Testis (tissue), 3 donors: Measurements from ENCODE around the gene SH3GL2. TPM values are rescaled to one million over a fixed set of nuclear protein-coding genes. Genes with fewer than 3 reads are reported as not detected.

ENCODE experiments used
- DNase-seq: peaks from one replicate; pipeline ENCODE4 v3.0.0-alpha.2; 2019
- H3K27ac ChIP-seq, 2 donors: fragments of 200-600 bp; sonication (generic); one replicate each; pipeline ENCODE4 v1.5.1; 2019
- H3K27me3 ChIP-seq: fragments of 200-600 bp; sonication (generic); one replicate; pipeline ENCODE4 v1.5.1; 2019
- H3K36me3 ChIP-seq: fragments of 200-600 bp; sonication (generic); one replicate; pipeline ENCODE4 v1.5.1; 2017; ENCODE audit warnings: low read depth; ENCODE audit errors: missing control alignments
- H3K4me1 ChIP-seq: fragments of 200-600 bp; sonication (generic); one replicate; pipeline ENCODE4 v1.5.1; 2019
- H3K4me3 ChIP-seq, 2 donors: fragments of 200-600 bp; sonication (generic); one replicate each; pipeline ENCODE4 v1.5.1; 2017 to 2019
- H3K9me3 ChIP-seq: fragments of 200-600 bp; sonication (generic); one replicate; pipeline ENCODE4 v1.5.1; 2017
- POLR2A ChIP-seq: fragments of 450-650 bp; IDR thresholded peaks from one replicate; pipeline ENCODE4 v1.6.1; 2017; ENCODE audit warnings: antibody characterized with exemption, mild to moderate bottlenecking, moderate library complexity
- WGBS, 2 donors: methylation state at CpG; one replicate each; pipeline ENCODE4 v1.1.5; 2018; 5-methylcytosine and 5-hydroxymethylcytosine counted together
- intact Hi-C: fragments of 100-400 bp; cut with DNase I; formaldehyde crosslinking; loops from one replicate; pipeline ENCODE4 v1.15.1; 2023; ENCODE audit warnings: low total_unique reads
- polyA plus RNA-seq: library from polyadenylated mRNA; stranded (reverse); fragments of 350-450 nt; fragmentation: Illumina TruSeq; extraction: RNeasy Lipid Tissue Mini Kit (QIAGEN cat#74804); gene quantifications from one replicate; pipeline ENCODE4 v1.2.3, GENCODE V29; 2014; ENCODE audit warnings: low read depth, low replicate concordance; ENCODE audit not compliant: insufficient read depth
- total RNA-seq, 2 donors: library from RNA; depleted of rRNA; stranded (reverse); fragments of >200 nt; gene quantifications; one replicate each; pipeline ENCODE4 v1.2.3, GENCODE V29; 2016
- TF ChIP-seq, protein P1 (sequence below), 3 experiments: fragments of 450-650 bp in 2 of 3; fragments of 200-600 bp in 1 of 3; sonication (generic) in 1 of 3; IDR thresholded peaks; one replicate each; pipeline ENCODE4 v1.5.1; 2016 to 2019; ENCODE audit warnings: antibody characterized with exemption in 3 of 3, mild to moderate bottlenecking in 2 of 3, moderate library complexity in 1 of 3

SH3GL2 gene
- total and polyA plus RNA-seq, 3 donors from 2014 or later = 9.6 to 15.2 (median 10.7) TPM

DNA sequence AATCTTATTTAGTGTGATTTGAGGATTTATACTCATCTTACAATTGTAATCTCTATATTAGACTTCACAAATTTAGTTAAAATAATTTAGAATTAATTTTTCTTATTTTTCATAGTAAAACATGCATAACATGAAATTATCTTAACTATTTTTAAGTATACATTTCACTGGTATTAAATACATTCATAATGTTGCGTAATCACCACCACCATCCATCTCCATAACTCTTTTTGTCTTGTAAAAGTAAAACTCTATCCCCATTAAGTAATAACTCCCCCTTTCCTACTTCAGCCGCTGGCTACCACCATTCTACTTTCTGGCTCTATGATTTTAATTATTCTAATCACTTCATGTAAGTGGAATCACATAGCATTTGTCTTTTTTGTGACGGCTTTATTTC is 193.4 kb downstream of the SH3GL2 start:
- Histone ChIP-seq H3K27me3 (no peaks in the 10 kb centered on the region), H3K27ac (no peak overlapping the region), H3K4me1 (no peaks in the 10 kb centered on the region), H3K4me3 (no peak overlapping the region), H3K9me3 (no peaks in the 10 kb centered on the region), H3K36me3 (no peaks in the 10 kb centered on the region)
- no peak for DNase-seq
- intact Hi-C loops = no loop called here
- TF ChIP-seq, protein P1, sequence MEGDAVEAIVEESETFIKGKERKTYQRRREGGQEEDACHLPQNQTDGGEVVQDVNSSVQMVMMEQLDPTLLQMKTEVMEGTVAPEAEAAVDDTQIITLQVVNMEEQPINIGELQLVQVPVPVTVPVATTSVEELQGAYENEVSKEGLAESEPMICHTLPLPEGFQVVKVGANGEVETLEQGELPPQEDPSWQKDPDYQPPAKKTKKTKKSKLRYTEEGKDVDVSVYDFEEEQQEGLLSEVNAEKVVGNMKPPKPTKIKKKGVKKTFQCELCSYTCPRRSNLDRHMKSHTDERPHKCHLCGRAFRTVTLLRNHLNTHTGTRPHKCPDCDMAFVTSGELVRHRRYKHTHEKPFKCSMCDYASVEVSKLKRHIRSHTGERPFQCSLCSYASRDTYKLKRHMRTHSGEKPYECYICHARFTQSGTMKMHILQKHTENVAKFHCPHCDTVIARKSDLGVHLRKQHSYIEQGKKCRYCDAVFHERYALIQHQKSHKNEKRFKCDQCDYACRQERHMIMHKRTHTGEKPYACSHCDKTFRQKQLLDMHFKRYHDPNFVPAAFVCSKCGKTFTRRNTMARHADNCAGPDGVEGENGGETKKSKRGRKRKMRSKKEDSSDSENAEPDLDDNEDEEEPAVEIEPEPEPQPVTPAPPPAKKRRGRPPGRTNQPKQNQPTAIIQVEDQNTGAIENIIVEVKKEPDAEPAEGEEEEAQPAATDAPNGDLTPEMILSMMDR (IDR thresholded peaks at IDR 0.05) = no peak
- WGBS, 2 donors = 88 to 91% methylated on average over 3 of the region's 3 CpGs

DNA sequence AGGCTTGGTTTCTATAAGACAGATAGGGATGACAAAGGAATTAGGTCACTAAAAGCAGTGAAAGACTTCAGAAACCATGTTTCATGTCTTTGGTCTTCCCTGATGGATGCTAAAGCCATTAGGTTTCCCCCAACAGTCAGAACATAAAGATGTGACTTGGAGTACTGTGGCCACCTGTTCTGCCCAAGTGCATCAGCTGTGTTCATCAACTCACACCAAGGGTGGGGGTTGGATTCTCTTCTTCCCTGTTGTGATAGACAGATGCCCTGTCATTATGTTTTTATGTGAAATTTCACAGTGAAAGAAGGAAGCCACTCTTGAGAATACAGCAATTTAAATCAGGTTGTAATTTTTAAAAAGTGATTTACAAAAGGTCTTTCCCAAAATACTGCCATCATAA is 196.8 kb downstream of the SH3GL2 start:
- H3K4me1 ChIP-seq = no peaks in the 10 kb centered on the region
- intact Hi-C loops = no loop called here
- H3K9me3 ChIP-seq = no peaks in the 10 kb centered on the region
- TF ChIP-seq, protein P1 (IDR thresholded peaks at IDR 0.05) = no peak
- no peak for TF ChIP-seq POLR2A
- H3K36me3 ChIP-seq = no peaks in the 10 kb centered on the region
- no peak overlapping the region for H3K27ac ChIP-seq
- DNase-seq = no peak
- H3K27me3 ChIP-seq = no peaks in the 10 kb centered on the region
- H3K4me3 ChIP-seq = no peak overlapping the region

DNA sequence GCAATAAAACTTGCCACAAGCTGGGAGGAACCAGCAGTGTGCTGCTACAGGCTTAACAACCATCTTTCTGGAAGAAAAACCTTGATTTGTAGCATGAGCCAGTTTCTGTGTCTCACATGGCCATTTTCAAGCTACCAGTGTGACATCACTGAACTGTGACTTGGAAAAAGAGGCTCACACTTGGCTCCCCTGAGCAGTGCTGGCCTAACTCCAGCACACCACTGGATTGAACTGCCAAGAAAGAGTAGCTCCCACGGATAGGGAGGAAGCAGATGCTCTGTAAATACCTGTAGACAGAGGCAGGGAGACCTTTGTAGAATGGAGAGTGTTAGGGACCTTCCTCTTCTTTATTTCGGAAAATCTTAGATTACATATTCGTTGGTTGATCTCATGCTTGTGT is 197.9 kb downstream of the SH3GL2 start:
- Histone ChIP-seq H3K4me3 (no peak overlapping the region), H3K36me3 (no peaks in the 10 kb centered on the region), H3K9me3 (no peaks in the 10 kb centered on the region), H3K27me3 (no peaks in the 10 kb centered on the region), H3K27ac (no peak overlapping the region), H3K4me1 (no peaks in the 10 kb centered on the region)
- intact Hi-C loops = no loop called here
- 28 to 44% methylated on average over 3 of the region's 3 CpGs for WGBS, 2 donors
- TF ChIP-seq, protein P1 (IDR thresholded peaks at IDR 0.05) = no peak
- DNase-seq = peak; percentile 34

DNA sequence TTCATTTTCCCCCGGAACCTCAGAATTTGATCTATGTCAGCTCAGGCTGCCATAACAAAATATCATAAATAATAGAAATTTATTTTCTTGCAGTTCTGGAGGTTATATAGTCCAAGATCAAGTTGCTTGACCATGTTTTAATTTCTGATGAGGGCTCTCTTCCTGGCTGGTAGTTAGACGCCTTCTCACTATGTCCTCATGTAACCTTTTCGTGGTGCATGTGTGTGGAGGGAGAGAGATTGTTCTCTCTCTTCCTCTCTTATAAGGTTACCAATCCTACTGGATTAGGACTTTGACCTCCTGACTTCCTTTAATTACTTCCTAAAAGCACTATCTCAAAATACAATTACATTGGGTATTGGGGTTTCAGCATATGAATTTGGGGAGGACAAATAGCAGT is 198.6 kb downstream of the SH3GL2 start:
- H3K9me3 ChIP-seq = no peaks in the 10 kb centered on the region
- no peaks in the 10 kb centered on the region for H3K27me3 ChIP-seq
- H3K27ac ChIP-seq = no peak overlapping the region
- no peaks in the 10 kb centered on the region for H3K4me1 ChIP-seq
- no peaks in the 10 kb centered on the region for H3K36me3 ChIP-seq
- TF ChIP-seq, protein P1 (IDR thresholded peaks at IDR 0.05) = no peak
- no peak for TF ChIP-seq POLR2A
- H3K4me3 ChIP-seq = no peak overlapping the region
- WGBS, 2 donors = 91% methylated on average over 3 of the region's 3 CpGs
- DNase-seq = no peak
- intact Hi-C loops = no loop called here

DNA sequence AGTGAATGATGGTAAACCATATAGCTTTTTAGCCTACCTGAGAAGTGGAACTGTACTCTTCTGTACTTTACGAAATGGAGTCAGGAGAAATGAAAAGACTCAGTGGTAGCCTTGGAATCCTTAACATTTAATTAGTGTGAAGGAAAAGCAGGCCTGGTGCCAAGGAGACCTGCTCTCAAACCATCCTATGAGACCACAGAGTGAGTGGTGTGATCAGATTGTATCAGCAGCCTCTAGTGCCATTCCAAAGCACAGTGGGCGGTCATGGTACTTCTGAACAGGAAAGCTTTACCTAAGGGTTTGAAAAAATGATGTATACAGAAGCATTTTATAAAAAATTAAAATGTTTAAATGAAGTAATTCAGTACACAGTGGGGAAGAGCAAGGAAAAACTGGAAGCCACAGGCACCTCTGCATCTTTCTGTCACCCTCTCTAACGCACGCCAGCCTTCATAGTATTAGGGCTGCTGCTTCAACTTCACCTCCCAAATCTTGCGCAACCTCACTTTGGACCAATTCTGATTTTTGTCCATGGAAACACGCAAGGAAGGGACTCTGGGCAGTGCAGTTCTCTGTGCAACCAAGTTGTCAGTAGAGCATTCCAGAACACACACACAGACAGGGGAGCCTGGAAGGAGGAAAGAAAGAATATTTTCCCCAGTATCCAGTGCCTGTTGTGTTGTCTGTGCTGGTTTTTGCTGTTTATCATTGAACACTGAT is 203.7 kb downstream of the SH3GL2 start:
- TF ChIP-seq, protein P1 (IDR thresholded peaks at IDR 0.05) = no peak
- no peak for TF ChIP-seq POLR2A
- intact Hi-C loops = no loop called here
- Histone ChIP-seq H3K36me3 (no peaks in the 10 kb centered on the region), H3K4me3 (no peak overlapping the region), H3K9me3 (no peaks in the 10 kb centered on the region), H3K4me1 (no peaks in the 10 kb centered on the region), H3K27ac (no peak overlapping the region), H3K27me3 (no peaks in the 10 kb centered on the region)
- DNase-seq = no peak
- WGBS, 2 donors = 86 to 90% methylated on average over 6 of the region's 6 CpGs
